MM.1S (cell line): ENCODE results near the gene FAAP100.

Source experiments
- DNase-seq: peaks from one replicate; pipeline ENCODE4 v3.0.0-alpha.2; 2015
- H2AFZ ChIP-seq: fragments of 300-600 bp; sonication (generic); 2 replicates; pipeline ENCODE4 v1.6.0; 2016; ENCODE audit warnings: antibody characterized with exemption, low read length
- H3F3A ChIP-seq: fragments of 300-600 bp; sonication (generic); 2 replicates; pipeline ENCODE4 v1.6.1; 2016; ENCODE audit warnings: mild to moderate bottlenecking, antibody characterized with exemption, low read length, moderate library complexity, mixed read lengths; ENCODE audit not compliant: insufficient read depth
- H3K27ac ChIP-seq: fragments of 300-600 bp; sonication (generic); 2 replicates; pipeline ENCODE4 v1.5.1; 2016; ENCODE audit warnings: mild to moderate bottlenecking, low read length
- H3K27me3 ChIP-seq: fragments of 300-600 bp; sonication (generic); replicated peaks from 2 replicates; pipeline ENCODE4 v1.6.0; 2016; ENCODE audit warnings: low read length; ENCODE audit not compliant: insufficient read depth
- H3K36me3 ChIP-seq: fragments of 300-600 bp; sonication (generic); replicated peaks from 2 replicates; pipeline ENCODE4 v1.6.1; 2016; ENCODE audit warnings: mild to moderate bottlenecking, low read length, mixed read lengths; ENCODE audit not compliant: insufficient read depth
- H3K4me1 ChIP-seq: fragments of 300-600 bp; sonication (generic); 2 replicates; pipeline ENCODE4 v1.6.1; 2016; ENCODE audit warnings: low read length, mixed read lengths
- H3K4me2 ChIP-seq: fragments of 300-600 bp; sonication (generic); 2 replicates; pipeline ENCODE4 v1.6.0; 2016; ENCODE audit warnings: low read depth, low read length
- H3K4me3 ChIP-seq: fragments of 300-600 bp; sonication (generic); 2 replicates; pipeline ENCODE4 v1.5.1; 2016; ENCODE audit warnings: low read length, mixed read lengths
- H3K79me2 ChIP-seq: fragments of 300-600 bp; sonication (generic); 2 replicates; pipeline ENCODE4 v1.6.1; 2016; ENCODE audit warnings: mixed run types, low read length, mixed read lengths
- H3K9ac ChIP-seq: fragments of 300-600 bp; sonication (generic); 2 replicates; pipeline ENCODE4 v1.6.1; 2016; ENCODE audit warnings: low read length, mixed read lengths
- H3K9me2 ChIP-seq: fragments of 300-600 bp; sonication (generic); replicated peaks from 2 replicates; pipeline ENCODE4 v1.6.1; 2016; ENCODE audit warnings: mild to moderate bottlenecking, low read length, mixed read lengths; ENCODE audit not compliant: insufficient read depth
- H3K9me3 ChIP-seq: fragments of 300-600 bp; sonication (generic); replicated peaks from 2 replicates; pipeline ENCODE4 v1.6.1; 2016; ENCODE audit warnings: mild to moderate bottlenecking, low read length, mixed read lengths; ENCODE audit not compliant: insufficient read depth
- H4K20me1 ChIP-seq: fragments of 300-600 bp; sonication (generic); 2 replicates; pipeline ENCODE4 v1.6.1; 2016; ENCODE audit warnings: mild to moderate bottlenecking, low read length, moderate library complexity, mixed read lengths; ENCODE audit not compliant: insufficient read depth
- CTCF ChIP-seq: fragments of 300-600 bp; sonication (generic); IDR thresholded peaks from 2 replicates; pipeline ENCODE4 v1.5.1; 2016; ENCODE audit warnings: antibody characterized with exemption, low read length, mixed read lengths
- EZH2 ChIP-seq: fragments of 300-600 bp; sonication (generic); optimal IDR thresholded peaks from 2 replicates; pipeline ENCODE3; 2017; ENCODE audit warnings: low read depth, mild to moderate bottlenecking, antibody characterized with exemption, low read length, mixed read lengths
- EZH2phosphoT487 ChIP-seq: fragments of 300-600 bp; sonication (generic); IDR thresholded peaks from 2 replicates; pipeline ENCODE4 v1.6.1; 2018; ENCODE audit warnings: antibody characterized with exemption, low read length

The FAAP100 gene

GRCh38 chr17:81563861-81564586 lies 11.9 kb upstream of the FAAP100 start:
- Histone ChIP-seq H3K27me3 (no peaks in the 10 kb centered on the region), H3K9me3 (no peaks in the 10 kb centered on the region), H3K4me3 (no peak overlapping the region), H3K4me1 (no peaks in the 10 kb centered on the region), H3K79me2 (0 out of 2 replicates have a peak, but pooled peaks cover 3% of the 10 kb centered on the region), H3F3A (no peaks in the 10 kb centered on the region), H3K4me2 (no peak overlapping the region), H2AFZ (no peak overlapping the region), H3K27ac (no peak overlapping the region), H3K36me3 (no peaks in the 10 kb centered on the region; the same call in none of the 2 replicates), H3K9me2 (no peaks in the 10 kb centered on the region), H4K20me1 (no peaks in the 10 kb centered on the region), H3K9ac (no peak overlapping the region)
- TF ChIP-seq CTCF, result no peak
- TF ChIP-seq EZH2phosphoT487, result no peak
- no peak for TF ChIP-seq EZH2
- DNase-seq, result no peak

GRCh38 chr17:81561494-81561885 lies 9.3 kb upstream of the FAAP100 start:
- no peaks in the 10 kb centered on the region for H4K20me1 ChIP-seq
- no peaks in the 10 kb centered on the region for H3F3A ChIP-seq
- H3K79me2 ChIP-seq, result no peaks in the 10 kb centered on the region
- H2AFZ ChIP-seq, result no peak overlapping the region
- no peak overlapping the region for H3K4me2 ChIP-seq
- H3K4me1 ChIP-seq, result no peaks in the 10 kb centered on the region
- no peak overlapping the region for H3K27ac ChIP-seq
- no peak overlapping the region for H3K4me3 ChIP-seq
- no peak for DNase-seq
- no peaks in the 10 kb centered on the region; the same call in 1 of the 2 replicates for H3K36me3 ChIP-seq
- no peaks in the 10 kb centered on the region for H3K9me2 ChIP-seq
- H3K27me3 ChIP-seq, result no peaks in the 10 kb centered on the region
- no peaks in the 10 kb centered on the region for H3K9me3 ChIP-seq
- TF ChIP-seq CTCF, result no peak
- no peak overlapping the region for H3K9ac ChIP-seq

GRCh38 chr17:81558941-81559806 lies 7.0 kb upstream of the FAAP100 start:
- Histone ChIP-seq H3K79me2 (no peaks in the 10 kb centered on the region), H3K27me3 (no peaks in the 10 kb centered on the region), H3K4me3 (no peak overlapping the region), H2AFZ (no peak overlapping the region), H3K9me3 (no peaks in the 10 kb centered on the region), H3K9ac (no peak overlapping the region), H3K4me2 (no peak overlapping the region), H3K4me1 (0 out of 2 replicates have a peak, but pooled peaks cover 3% of the 10 kb centered on the region), H3F3A (peaks cover 4% of the 10 kb centered on the region), H3K36me3 (no peaks in the 10 kb centered on the region), H3K27ac (no peak overlapping the region), H4K20me1 (no peaks in the 10 kb centered on the region), H3K9me2 (no peaks in the 10 kb centered on the region)
- TF ChIP-seq EZH2 (no peak), CTCF (no peak), EZH2phosphoT487 (no peak)
- DNase-seq, result no peak
